ENCODE results near the gene PEX6. TPM values are rescaled to one million over a fixed set of nuclear protein-coding genes. Genes with fewer than 3 reads are reported as not detected.

PEX6 gene
- total and polyA plus RNA-seq, 2 of the 13 experiments (the other 11 are each of a cell fraction or from before 2014, with no cell fraction given) = 5.1 to 6.7 TPM

GRCh38 chr6:43016943-43017334 is 38.0 kb upstream of the PEX6 start:
- CTCF ChIA-PET (ENCODE audit: low intra/inter-chr PET ratio, low total read pairs) = no interaction called here
- H3K27ac ChIP-seq (ENCODE audit: extremely low read length, insufficient read depth, low read length) = no peak overlapping the region
- TF ChIP-seq ZNF761 (CRISPR knock-in tag; conservative IDR thresholded peaks at IDR 0.05) (no peak), IRX3 (CRISPR knock-in tag; IDR thresholded peaks at IDR 0.05; ENCODE audit: borderline replicate concordance, low read depth) (no peak), FOXP1 (IDR thresholded peaks at IDR 0.05) (no peak), FOXP1 (CRISPR knock-in tag; IDR thresholded peaks at IDR 0.05) (no peak), NONO (IDR thresholded peaks at IDR 0.05) (no peak), NONO (CRISPR knock-in tag; conservative IDR thresholded peaks at IDR 0.05) (no peak), ZNF687 (CRISPR knock-in tag; IDR thresholded peaks at IDR 0.05) (peak; percentile 33; the same call in 1 of the 2 replicates), ZNF557 (CRISPR knock-in tag; IDR thresholded peaks at IDR 0.05) (no peak), ELF3 (CRISPR knock-in tag; IDR thresholded peaks at IDR 0.05) (no peak), ZNF770 (CRISPR knock-in tag; IDR thresholded peaks at IDR 0.05) (no peak), ZNF280D (CRISPR knock-in tag; IDR thresholded peaks at IDR 0.05) (no peak), TCF12 (IDR thresholded peaks at IDR 0.05) (no peak), TCF12 (CRISPR knock-in tag; IDR thresholded peaks at IDR 0.05) (no peak), NBN (conservative IDR thresholded peaks at IDR 0.05) (no peak), RBFOX2 (IDR thresholded peaks at IDR 0.05; ENCODE audit: low read depth, low read length) (peak; percentile 61), RBM39 (IDR thresholded peaks at IDR 0.05; ENCODE audit: low read depth, low read length, poor library complexity, severe bottlenecking) (no peak), KAT7 (CRISPR knock-in tag; IDR thresholded peaks at IDR 0.05; ENCODE audit: borderline replicate concordance) (no peak)

More at GRCh38 chr6:43016943-43017334, 38.0 kb upstream of the PEX6 start:
- Histone ChIP-seq H3K4me2 (ENCODE audit: low read depth, low read length) (no peak overlapping the region), H3K27me3 (ENCODE audit: control insufficient read depth in 1 of 2, insufficient read depth in 2 of 2, low read length in 2 of 2) (peaks cover 0 to 3% of the 10 kb centered on the region in 2 experiments; a peak in 1 of 5 replicates), H3K4me1 (ENCODE audit: insufficient read depth, low read length) (peaks cover 48% of the 10 kb centered on the region), H3K79me2 (ENCODE audit: insufficient read depth, low read length) (peaks cover 37% of the 10 kb centered on the region), H3K9me3 (ENCODE audit: low read length) (no peaks in the 10 kb centered on the region), H3K36me3 (replicated peaks in 1 of 2; ENCODE audit: control insufficient read depth in 1 of 2, insufficient read depth in 2 of 2, low read length in 2 of 2) (peaks cover 15 to 36% of the 10 kb centered on the region in 2 experiments), H4K20me1 (ENCODE audit: insufficient read depth, low read length) (no peaks in the 10 kb centered on the region), H2AFZ (ENCODE audit: low read length) (no peak overlapping the region), H3K4me3 (replicated peaks in 1 of 3; ENCODE audit: insufficient read depth in 1 of 3, low read depth in 2 of 3, low read length in 3 of 3) (no peak overlapping the region), H3K9ac (ENCODE audit: insufficient read depth, low read depth, low read length) (peak overlapping the region; percentile 34; the same call in 1 of the 2 replicates)
- in situ Hi-C loops (cut with HindIII; ENCODE audit: extremely low pct_ligation_motif_present, low pct_unique_long_range_greater_than_20kb) = no loop called here
- intact Hi-C loops (cut with micrococcal nuclease; ENCODE audit: unreplicated experiment) = no loop called here
- 98% methylated on average over 11 of the region's 12 CpGs for WGBS (ENCODE audit: low lambda C conversion rate)
- DNase-seq (ENCODE audit: low spot score) (no peak), ATAC-seq (no peak), FAIRE-seq (no peak)
- BruUV-seq (replicated peaks) = no TSS peak
- POLR2A ChIA-PET = interaction anchor here (1.6 to 5.3 kb wide), 2 partner anchors 33 to 43 kb away, joined by 5 to 76 read pairs; partner anchors contain the start of genes KLC4, MRPL2 and PPP2R5D

Data from HepG2 (cell line).